ENCODE data around the gene LAMB3.

GRCh38 chr1:209577346-209577745, 74.9 kb downstream of the LAMB3 start:
- TF ChIP-seq POLR2A (IDR thresholded peaks at IDR 0.05) (no peak), CTCF (IDR thresholded peaks at IDR 0.05) (no peak), EP300 (IDR thresholded peaks at IDR 0.05) (no peak)
